HUES6 (cell line): ENCODE data around the gene FOXO6.

Source experiments
- H3K27ac ChIP-seq: 2 replicates; pipeline ENCODE4 v1.7.0; 2013; ENCODE audit warnings: low read depth, mild to moderate bottlenecking, low read length, inconsistent platforms
- H3K27me3 ChIP-seq: 2 replicates; pipeline ENCODE4 v1.6.1; 2013; ENCODE audit warnings: low read length; ENCODE audit not compliant: control insufficient read depth, insufficient read depth
- H3K36me3 ChIP-seq: 2 replicates; pipeline ENCODE4 v1.6.1; 2013; ENCODE audit warnings: low read length; ENCODE audit not compliant: control insufficient read depth, insufficient read depth
- H3K4me1 ChIP-seq: 2 replicates; pipeline ENCODE4 v1.6.1; 2013; ENCODE audit warnings: low read length; ENCODE audit not compliant: control insufficient read depth, insufficient read depth
- H3K4me3 ChIP-seq: 2 replicates; pipeline ENCODE4 v1.5.1; 2013; ENCODE audit warnings: low read depth, low read length
- H3K9ac ChIP-seq: one replicate; pipeline ENCODE4 v1.6.1; 2013; ENCODE audit warnings: mild to moderate bottlenecking, low read length
- H3K9me3 ChIP-seq: 2 replicates; pipeline ENCODE4 v1.6.1; 2013; ENCODE audit warnings: low read depth, low read length; ENCODE audit not compliant: control insufficient read depth, insufficient read depth

The FOXO6 gene

GRCh38 chr1:41399145-41399795, 38.0 kb downstream of the FOXO6 start:
- no peak overlapping the region for H3K4me3 ChIP-seq
- 0 out of 2 replicates have a peak, but pooled peaks cover 2% of the 10 kb centered on the region for H3K9me3 ChIP-seq
- peaks cover 8% of the 10 kb centered on the region; the same call in 1 of the 2 replicates for H3K27me3 ChIP-seq
- H3K36me3 ChIP-seq: no peaks in the 10 kb centered on the region
- peaks cover 34% of the 10 kb centered on the region for H3K4me1 ChIP-seq
- no peak overlapping the region for H3K9ac ChIP-seq
- no peak overlapping the region for H3K27ac ChIP-seq

- H3K4me3 ChIP-seq: no peak overlapping the region
- H3K27me3 ChIP-seq: peaks cover 6% of the 10 kb centered on the region; the same call in 1 of the 2 replicates
- H3K4me1 ChIP-seq: peaks cover 35% of the 10 kb centered on the region
- no peak overlapping the region for H3K27ac ChIP-seq
- 0 out of 2 replicates have a peak, but pooled peaks cover 2% of the 10 kb centered on the region for H3K9me3 ChIP-seq
- no peak overlapping the region for H3K9ac ChIP-seq
- H3K36me3 ChIP-seq: no peaks in the 10 kb centered on the region
Observed at GRCh38 chr1:41400225-41400624, 39.0 kb downstream of the FOXO6 start.

- H3K9ac ChIP-seq: no peak overlapping the region
- peaks cover 13% of the 10 kb centered on the region; the same call in 1 of the 2 replicates for H3K27me3 ChIP-seq
- H3K4me3 ChIP-seq: no peak overlapping the region
- no peaks in the 10 kb centered on the region for H3K36me3 ChIP-seq
- H3K9me3 ChIP-seq: 0 out of 2 replicates have a peak, but pooled peaks cover 2% of the 10 kb centered on the region
- H3K27ac ChIP-seq: no peak overlapping the region
- peaks cover 25% of the 10 kb centered on the region for H3K4me1 ChIP-seq
Observed at GRCh38 chr1:41401899-41402298, 40.7 kb downstream of the FOXO6 start.

- H3K27ac ChIP-seq: no peak overlapping the region
- peaks cover 30% of the 10 kb centered on the region for H3K4me1 ChIP-seq
Observed at GRCh38 chr1:41404308-41404761, 43.1 kb downstream of the FOXO6 start.

GRCh38 chr1:41407664-41408252, 46.5 kb downstream of the FOXO6 start:
- H3K4me3 ChIP-seq: no peak overlapping the region
- peaks cover 3% of the 10 kb centered on the region for H3K9me3 ChIP-seq
- H3K9ac ChIP-seq: no peak overlapping the region
- H3K27ac ChIP-seq: no peak overlapping the region
- no peaks in the 10 kb centered on the region for H3K36me3 ChIP-seq
- peaks cover 31% of the 10 kb centered on the region for H3K4me1 ChIP-seq
- H3K27me3 ChIP-seq: peaks cover 26% of the 10 kb centered on the region; the same call in 1 of the 2 replicates

More at GRCh38 chr1:41404308-41404761, 43.1 kb downstream of the FOXO6 start:
- Histone ChIP-seq H3K4me3 (peak overlapping the region; percentile 27; the same call in 1 of the 2 replicates), H3K9me3 (0 out of 2 replicates have a peak, but pooled peaks cover 2% of the 10 kb centered on the region), H3K36me3 (no peaks in the 10 kb centered on the region), H3K9ac (no peak overlapping the region), H3K27me3 (peaks cover 20% of the 10 kb centered on the region; the same call in 1 of the 2 replicates)

- peaks cover 22% of the 10 kb centered on the region; the same call in 1 of the 2 replicates for H3K27me3 ChIP-seq
- no peak overlapping the region for H3K9ac ChIP-seq
Observed at GRCh38 chr1:41408691-41409090, 47.5 kb downstream of the FOXO6 start.

GRCh38 chr1:41409825-41410224, 48.6 kb downstream of the FOXO6 start:
- H3K4me3 ChIP-seq: no peak overlapping the region
- peaks cover 28% of the 10 kb centered on the region for H3K4me1 ChIP-seq
- no peak overlapping the region for H3K9ac ChIP-seq
- H3K27ac ChIP-seq: no peak overlapping the region
- no peaks in the 10 kb centered on the region for H3K36me3 ChIP-seq
- peaks cover 21% of the 10 kb centered on the region; the same call in 1 of the 2 replicates for H3K27me3 ChIP-seq
- peaks cover 3% of the 10 kb centered on the region for H3K9me3 ChIP-seq

More at GRCh38 chr1:41408691-41409090, 47.5 kb downstream of the FOXO6 start:
- H3K27ac ChIP-seq: no peak overlapping the region
- H3K4me1 ChIP-seq: peaks cover 36% of the 10 kb centered on the region
- H3K9me3 ChIP-seq: peaks cover 3% of the 10 kb centered on the region
- H3K4me3 ChIP-seq: no peak overlapping the region
- H3K36me3 ChIP-seq: no peaks in the 10 kb centered on the region

GRCh38 chr1:41410462-41410861, 49.2 kb downstream of the FOXO6 start:
- H3K9me3 ChIP-seq: peaks cover 3% of the 10 kb centered on the region
- H3K4me3 ChIP-seq: no peak overlapping the region
- H3K4me1 ChIP-seq: peaks cover 22% of the 10 kb centered on the region
- no peak overlapping the region for H3K9ac ChIP-seq
- no peak overlapping the region for H3K27ac ChIP-seq
- H3K27me3 ChIP-seq: peaks cover 18% of the 10 kb centered on the region; the same call in 1 of the 2 replicates
- no peaks in the 10 kb centered on the region for H3K36me3 ChIP-seq

- H3K9ac ChIP-seq: no peak overlapping the region
- peaks cover 3% of the 10 kb centered on the region for H3K9me3 ChIP-seq
- no peak overlapping the region for H3K27ac ChIP-seq
- no peak overlapping the region for H3K4me3 ChIP-seq
- H3K27me3 ChIP-seq: peaks cover 14% of the 10 kb centered on the region; the same call in 1 of the 2 replicates
- H3K4me1 ChIP-seq: peaks cover 22% of the 10 kb centered on the region
- no peaks in the 10 kb centered on the region for H3K36me3 ChIP-seq
Observed at GRCh38 chr1:41411229-41411628, 50.0 kb downstream of the FOXO6 start.

GRCh38 chr1:41412748-41413147, 51.5 kb downstream of the FOXO6 start:
- peaks cover 20% of the 10 kb centered on the region for H3K4me1 ChIP-seq
- no peaks in the 10 kb centered on the region for H3K36me3 ChIP-seq
- no peak overlapping the region for H3K4me3 ChIP-seq
- peaks cover 8% of the 10 kb centered on the region; the same call in 1 of the 2 replicates for H3K27me3 ChIP-seq
- H3K9me3 ChIP-seq: peaks cover 3% of the 10 kb centered on the region
- H3K27ac ChIP-seq: no peak overlapping the region
- H3K9ac ChIP-seq: no peak overlapping the region

GRCh38 chr1:41413748-41414281, 52.6 kb downstream of the FOXO6 start:
- no peak overlapping the region for H3K9ac ChIP-seq
- H3K27me3 ChIP-seq: peaks cover 8% of the 10 kb centered on the region; the same call in 1 of the 2 replicates
- H3K27ac ChIP-seq: no peak overlapping the region
- peaks cover 10% of the 10 kb centered on the region; the same call in 1 of the 2 replicates for H3K4me1 ChIP-seq
- peaks cover 3% of the 10 kb centered on the region for H3K9me3 ChIP-seq
- no peak overlapping the region for H3K4me3 ChIP-seq
- no peaks in the 10 kb centered on the region for H3K36me3 ChIP-seq
